ENCODE measurements around the gene SP110.

DNA sequence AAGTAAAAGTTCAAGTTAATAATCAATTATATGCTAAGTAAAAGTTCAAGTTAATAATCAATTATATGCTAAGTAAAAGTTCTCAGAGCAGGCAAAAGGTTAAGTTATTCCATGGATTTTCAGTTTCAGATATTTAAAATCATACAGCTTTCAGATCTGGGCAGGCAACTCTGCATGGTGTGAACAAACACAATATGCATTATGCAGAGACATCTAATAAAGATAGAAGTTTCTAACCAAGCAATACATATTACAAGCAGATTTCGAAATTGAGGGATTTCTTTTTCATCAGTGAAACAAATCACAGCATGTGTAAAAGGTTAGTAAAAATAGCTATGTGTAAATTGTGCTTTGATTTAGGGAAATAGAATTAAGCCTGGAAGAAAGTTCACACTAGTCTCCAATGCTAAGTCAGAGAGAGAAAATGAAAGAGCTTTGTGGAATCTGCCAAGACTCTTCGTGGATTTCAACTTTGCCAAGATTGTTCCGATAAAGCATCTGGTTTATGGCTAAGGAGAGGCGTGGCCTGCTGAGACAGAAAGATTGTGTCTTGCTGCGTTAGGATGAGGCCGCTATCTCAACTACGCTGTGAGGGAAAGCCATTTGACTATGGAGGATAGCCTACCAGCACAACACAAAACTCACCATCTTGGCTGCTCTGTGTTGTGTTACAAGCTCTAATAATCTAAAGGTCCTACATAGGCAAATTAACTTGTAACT is 91.0 kb downstream of the SP110 start:
- TF ChIP-seq CTCF (tag by site-specific recombination; IDR thresholded peaks at IDR 0.05), result no peak
- TF ChIP-seq HOXC10 (CRISPR knock-in tag; IDR thresholded peaks at IDR 0.05), result no peak
- TF ChIP-seq RBAK (tag by site-specific recombination; IDR thresholded peaks at IDR 0.05), result no peak
- no peak for TF ChIP-seq ZBTB1 (tag by site-specific recombination; IDR thresholded peaks at IDR 0.05)
- TF ChIP-seq, protein P1, sequence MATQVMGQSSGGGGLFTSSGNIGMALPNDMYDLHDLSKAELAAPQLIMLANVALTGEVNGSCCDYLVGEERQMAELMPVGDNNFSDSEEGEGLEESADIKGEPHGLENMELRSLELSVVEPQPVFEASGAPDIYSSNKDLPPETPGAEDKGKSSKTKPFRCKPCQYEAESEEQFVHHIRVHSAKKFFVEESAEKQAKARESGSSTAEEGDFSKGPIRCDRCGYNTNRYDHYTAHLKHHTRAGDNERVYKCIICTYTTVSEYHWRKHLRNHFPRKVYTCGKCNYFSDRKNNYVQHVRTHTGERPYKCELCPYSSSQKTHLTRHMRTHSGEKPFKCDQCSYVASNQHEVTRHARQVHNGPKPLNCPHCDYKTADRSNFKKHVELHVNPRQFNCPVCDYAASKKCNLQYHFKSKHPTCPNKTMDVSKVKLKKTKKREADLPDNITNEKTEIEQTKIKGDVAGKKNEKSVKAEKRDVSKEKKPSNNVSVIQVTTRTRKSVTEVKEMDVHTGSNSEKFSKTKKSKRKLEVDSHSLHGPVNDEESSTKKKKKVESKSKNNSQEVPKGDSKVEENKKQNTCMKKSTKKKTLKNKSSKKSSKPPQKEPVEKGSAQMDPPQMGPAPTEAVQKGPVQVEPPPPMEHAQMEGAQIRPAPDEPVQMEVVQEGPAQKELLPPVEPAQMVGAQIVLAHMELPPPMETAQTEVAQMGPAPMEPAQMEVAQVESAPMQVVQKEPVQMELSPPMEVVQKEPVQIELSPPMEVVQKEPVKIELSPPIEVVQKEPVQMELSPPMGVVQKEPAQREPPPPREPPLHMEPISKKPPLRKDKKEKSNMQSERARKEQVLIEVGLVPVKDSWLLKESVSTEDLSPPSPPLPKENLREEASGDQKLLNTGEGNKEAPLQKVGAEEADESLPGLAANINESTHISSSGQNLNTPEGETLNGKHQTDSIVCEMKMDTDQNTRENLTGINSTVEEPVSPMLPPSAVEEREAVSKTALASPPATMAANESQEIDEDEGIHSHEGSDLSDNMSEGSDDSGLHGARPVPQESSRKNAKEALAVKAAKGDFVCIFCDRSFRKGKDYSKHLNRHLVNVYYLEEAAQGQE (tag by site-specific recombination; IDR thresholded peaks at IDR 0.05), result no peak
- TF ChIP-seq, protein P2, sequence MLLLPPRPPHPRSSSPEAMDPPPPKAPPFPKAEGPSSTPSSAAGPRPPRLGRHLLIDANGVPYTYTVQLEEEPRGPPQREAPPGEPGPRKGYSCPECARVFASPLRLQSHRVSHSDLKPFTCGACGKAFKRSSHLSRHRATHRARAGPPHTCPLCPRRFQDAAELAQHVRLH (tag by site-specific recombination; IDR thresholded peaks at IDR 0.05), result no peak
- no peak for TF ChIP-seq ZNF76 (tag by site-specific recombination; IDR thresholded peaks at IDR 0.05; ENCODE audit: borderline replicate concordance, low read depth)
- TF ChIP-seq, protein P3, sequence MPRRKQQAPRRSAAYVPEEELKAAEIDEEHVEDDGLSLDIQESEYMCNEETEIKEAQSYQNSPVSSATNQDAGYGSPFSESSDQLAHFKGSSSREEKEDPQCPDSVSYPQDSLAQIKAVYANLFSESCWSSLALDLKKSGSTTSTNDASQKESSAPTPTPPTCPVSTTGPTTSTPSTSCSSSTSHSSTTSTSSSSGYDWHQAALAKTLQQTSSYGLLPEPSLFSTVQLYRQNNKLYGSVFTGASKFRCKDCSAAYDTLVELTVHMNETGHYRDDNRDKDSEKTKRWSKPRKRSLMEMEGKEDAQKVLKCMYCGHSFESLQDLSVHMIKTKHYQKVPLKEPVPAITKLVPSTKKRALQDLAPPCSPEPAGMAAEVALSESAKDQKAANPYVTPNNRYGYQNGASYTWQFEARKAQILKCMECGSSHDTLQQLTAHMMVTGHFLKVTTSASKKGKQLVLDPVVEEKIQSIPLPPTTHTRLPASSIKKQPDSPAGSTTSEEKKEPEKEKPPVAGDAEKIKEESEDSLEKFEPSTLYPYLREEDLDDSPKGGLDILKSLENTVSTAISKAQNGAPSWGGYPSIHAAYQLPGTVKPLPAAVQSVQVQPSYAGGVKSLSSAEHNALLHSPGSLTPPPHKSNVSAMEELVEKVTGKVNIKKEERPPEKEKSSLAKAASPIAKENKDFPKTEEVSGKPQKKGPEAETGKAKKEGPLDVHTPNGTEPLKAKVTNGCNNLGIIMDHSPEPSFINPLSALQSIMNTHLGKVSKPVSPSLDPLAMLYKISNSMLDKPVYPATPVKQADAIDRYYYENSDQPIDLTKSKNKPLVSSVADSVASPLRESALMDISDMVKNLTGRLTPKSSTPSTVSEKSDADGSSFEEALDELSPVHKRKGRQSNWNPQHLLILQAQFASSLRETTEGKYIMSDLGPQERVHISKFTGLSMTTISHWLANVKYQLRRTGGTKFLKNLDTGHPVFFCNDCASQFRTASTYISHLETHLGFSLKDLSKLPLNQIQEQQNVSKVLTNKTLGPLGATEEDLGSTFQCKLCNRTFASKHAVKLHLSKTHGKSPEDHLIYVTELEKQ (tag by site-specific recombination; IDR thresholded peaks at IDR 0.05; ENCODE audit: borderline replicate concordance), result no peak

All from HEK293 (cell line).